Fibroblast of gingiva (primary cell): ENCODE measurements around the gene GATA1.

ENCODE experiments used
- DNase-seq: peaks from one replicate; pipeline ENCODE4 v3.0.0-alpha.2; 2011; ENCODE audit warnings: low read depth

Gene GATA1

GRCh38 chrX:48786341-48786800, at the start of gene GATA1:
GATA1 (plus strand) TSS chrX:48786590; CDS start chrX:48791110, 4,520 bp downstream.
- DNase-seq = no peak

- no peak for DNase-seq
These were observed 49.5 kb upstream of the GATA1 start for GRCh38 chrX:48736878-48737212.

GRCh38 chrX:48737213-48737938, 49.0 kb upstream of the GATA1 start:
- peak; percentile 97 for DNase-seq

GRCh38 chrX:48737940-48738339, 48.5 kb upstream of the GATA1 start:
- no peak for DNase-seq

- DNase-seq = no peak
These were observed 44.6 kb upstream of the GATA1 start for GRCh38 chrX:48741834-48742233.

GRCh38 chrX:48745222-48745621, 41.2 kb upstream of the GATA1 start:
- no peak for DNase-seq

GRCh38 chrX:48747415-48748016, 38.9 kb upstream of the GATA1 start:
- no peak for DNase-seq

- DNase-seq = no peak
These were observed 37.2 kb upstream of the GATA1 start for GRCh38 chrX:48749182-48749581.

GRCh38 chrX:48751343-48751742, 35.0 kb upstream of the GATA1 start:
- no peak for DNase-seq

- no peak for DNase-seq
These were observed 33.9 kb upstream of the GATA1 start for GRCh38 chrX:48752498-48752897.

- no peak for DNase-seq
These were observed 32.6 kb upstream of the GATA1 start for GRCh38 chrX:48753708-48754228.

GRCh38 chrX:48754238-48754637, 32.2 kb upstream of the GATA1 start:
- no peak for DNase-seq

GRCh38 chrX:48761674-48762471, 24.5 kb upstream of the GATA1 start, which contains the start of gene GLOD5:
GLOD5 (plus strand) TSS chrX:48761747; CDS start chrX:48761791, 44 bp downstream.
- no peak for DNase-seq

- no peak for DNase-seq
These were observed 17.2 kb upstream of the GATA1 start for GRCh38 chrX:48769230-48769629.

GRCh38 chrX:48770296-48770695, 16.1 kb upstream of the GATA1 start:
- no peak for DNase-seq

- no peak for DNase-seq
These were observed 13.8 kb upstream of the GATA1 start for GRCh38 chrX:48772602-48773001.

GRCh38 chrX:48776818-48777439, 9.5 kb upstream of the GATA1 start:
- DNase-seq = no peak

GRCh38 chrX:48779399-48779798, 7.0 kb upstream of the GATA1 start:
- DNase-seq = no peak

- no peak for DNase-seq
These were observed 4.7 kb upstream of the GATA1 start for GRCh38 chrX:48781705-48782104.

- DNase-seq = no peak
These were observed 4.2 kb upstream of the GATA1 start for GRCh38 chrX:48782216-48782615.

GRCh38 chrX:48782795-48783194, 3.6 kb upstream of the GATA1 start:
- no peak for DNase-seq

GRCh38 chrX:48784726-48785125, 1.7 kb upstream of the GATA1 start:
- DNase-seq = no peak
